Vagina (tissue), 2 donors: Measurements from ENCODE around the gene FZD2.

Source experiments
- POLR2A ChIP-seq, 2 donors: fragments of 450-650 bp; IDR thresholded peaks; one replicate each; pipeline ENCODE4 v1.6.1; 2017; ENCODE audit warnings: antibody characterized with exemption in 2 of 2, mild to moderate bottlenecking in 2 of 2, moderate library complexity in 2 of 2
- TF ChIP-seq, protein P1 (sequence below), 3 experiments: fragments of 450-650 bp in 2 of 3; fragments of 200-600 bp in 1 of 3; sonication (generic) in 1 of 3; IDR thresholded peaks; one replicate each; pipeline ENCODE4 v1.5.1; 2017 to 2019; ENCODE audit warnings: antibody characterized with exemption in 3 of 3, mild to moderate bottlenecking in 2 of 3, moderate library complexity in 2 of 3

DNA sequence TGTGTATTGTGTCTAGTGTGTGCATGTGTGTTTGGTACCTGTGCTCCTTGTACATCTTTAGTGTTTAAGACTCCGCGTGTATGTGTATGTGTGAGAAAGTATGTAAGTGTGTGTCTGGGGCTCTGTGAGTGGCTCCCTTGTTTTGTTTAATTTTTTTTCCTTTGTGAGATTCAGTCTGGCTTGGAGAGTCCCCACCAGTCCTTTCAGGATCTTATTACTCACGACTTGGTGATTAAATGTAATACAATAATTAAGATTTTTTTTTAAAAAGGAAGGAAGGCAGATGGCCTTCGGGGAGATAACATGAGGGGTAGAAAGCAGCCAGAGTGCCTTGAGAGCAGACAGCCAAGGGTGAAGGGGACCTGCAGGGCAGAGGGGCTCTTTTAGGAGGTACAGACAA is 33.9 kb downstream of the FZD2 start:
- TF ChIP-seq POLR2A (IDR thresholded peaks at IDR 0.05): no peak
- TF ChIP-seq, protein P1, sequence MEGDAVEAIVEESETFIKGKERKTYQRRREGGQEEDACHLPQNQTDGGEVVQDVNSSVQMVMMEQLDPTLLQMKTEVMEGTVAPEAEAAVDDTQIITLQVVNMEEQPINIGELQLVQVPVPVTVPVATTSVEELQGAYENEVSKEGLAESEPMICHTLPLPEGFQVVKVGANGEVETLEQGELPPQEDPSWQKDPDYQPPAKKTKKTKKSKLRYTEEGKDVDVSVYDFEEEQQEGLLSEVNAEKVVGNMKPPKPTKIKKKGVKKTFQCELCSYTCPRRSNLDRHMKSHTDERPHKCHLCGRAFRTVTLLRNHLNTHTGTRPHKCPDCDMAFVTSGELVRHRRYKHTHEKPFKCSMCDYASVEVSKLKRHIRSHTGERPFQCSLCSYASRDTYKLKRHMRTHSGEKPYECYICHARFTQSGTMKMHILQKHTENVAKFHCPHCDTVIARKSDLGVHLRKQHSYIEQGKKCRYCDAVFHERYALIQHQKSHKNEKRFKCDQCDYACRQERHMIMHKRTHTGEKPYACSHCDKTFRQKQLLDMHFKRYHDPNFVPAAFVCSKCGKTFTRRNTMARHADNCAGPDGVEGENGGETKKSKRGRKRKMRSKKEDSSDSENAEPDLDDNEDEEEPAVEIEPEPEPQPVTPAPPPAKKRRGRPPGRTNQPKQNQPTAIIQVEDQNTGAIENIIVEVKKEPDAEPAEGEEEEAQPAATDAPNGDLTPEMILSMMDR (IDR thresholded peaks at IDR 0.05): no peak
